Measurements from ENCODE around the gene PRSS50. TPM values are rescaled to one million over a fixed set of nuclear protein-coding genes. Genes with fewer than 3 reads are reported as not detected.

The PRSS50 gene
- total and polyA plus RNA-seq, 8 donors, result under 0.01 to 0.10 TPM; not detected in 6

- intact Hi-C loops (cut with DNase I; ENCODE audit: low total_unique reads), result no loop called here
Observed at GRCh38 chr3:46669191-46669999, 48.3 kb downstream of the PRSS50 start.

GRCh38 chr3:46668591-46668990, 49.1 kb downstream of the PRSS50 start:
- H3K9me3 ChIP-seq, result no peaks in the 10 kb centered on the region
- DNase-seq, result peak; percentile 0 to 21
- WGBS, 5 donors, result 77 to 86% (median 80%) methylated on average over 1 to 2 of the region's 2 CpGs
- H3K36me3 ChIP-seq, result peaks cover 0 to 30% (median 8%) of the 10 kb centered on the region in 4 donors
- H3K4me3 ChIP-seq, result no peak overlapping the region
- H3K27ac ChIP-seq, result no peak overlapping the region
- no peaks in the 10 kb centered on the region for H3K27me3 ChIP-seq
- TF ChIP-seq POLR2A (IDR thresholded peaks at IDR 0.05) (no peak), EP300 (IDR thresholded peaks at IDR 0.05) (no peak)
- H3K4me1 ChIP-seq, result peaks cover 0 to 16% (median 10%) of the 10 kb centered on the region in 4 donors
- intact Hi-C loops (cut with DNase I; ENCODE audit: low total_unique reads), result no loop called here

More at GRCh38 chr3:46669191-46669999, 48.3 kb downstream of the PRSS50 start:
- H3K4me3 ChIP-seq, result no peak overlapping the region
- WGBS, 5 donors, result 76 to 84% (median 78%) methylated on average over 7 to 9 of the region's 9 CpGs
- TF ChIP-seq EP300 (IDR thresholded peaks at IDR 0.05), result no peak
- no peak for TF ChIP-seq POLR2A (IDR thresholded peaks at IDR 0.05)
- TF ChIP-seq POLR2AphosphoS5 (IDR thresholded peaks at IDR 0.05), result no peak
- TF ChIP-seq CTCF (IDR thresholded peaks at IDR 0.05), result no peak
- H3K27me3 ChIP-seq, result no peaks in the 10 kb centered on the region
- H3K27ac ChIP-seq, result no peak overlapping the region
- peaks cover 0 to 38% (median 16%) of the 10 kb centered on the region in 4 donors for H3K36me3 ChIP-seq
- H3K4me1 ChIP-seq, result peaks cover 0 to 15% (median 8%) of the 10 kb centered on the region in 4 donors
- DNase-seq, result peak; percentile 1 to 10
- no peaks in the 10 kb centered on the region for H3K9me3 ChIP-seq

- Histone ChIP-seq H3K4me1 (peaks cover under 1 to 21% (median 12%) of the 10 kb centered on the region in 4 donors), H3K36me3 (peaks cover 0 to 25% (median 4%) of the 10 kb centered on the region in 4 donors), H3K27ac (no peak overlapping the region), H3K4me3 (no peak overlapping the region), H3K27me3 (no peaks in the 10 kb centered on the region), H3K9me3 (no peaks in the 10 kb centered on the region)
- intact Hi-C loops (cut with DNase I; ENCODE audit: low total_unique reads), result no loop called here
- DNase-seq, result peak; percentile 1 to 22
- TF ChIP-seq CTCF (IDR thresholded peaks at IDR 0.05) (no peak), POLR2AphosphoS5 (IDR thresholded peaks at IDR 0.05) (no peak), POLR2A (IDR thresholded peaks at IDR 0.05) (no peak), EP300 (IDR thresholded peaks at IDR 0.05) (no peak)
- 63 to 71% (median 69%) methylated on average over 8 of the region's 8 CpGs for WGBS, 5 donors
Observed at GRCh38 chr3:46668116-46668515, 49.6 kb downstream of the PRSS50 start.

- Histone ChIP-seq H3K4me3 (no peak overlapping the region), H3K4me1 (peaks cover 5 to 25% (median 14%) of the 10 kb centered on the region in 4 donors), H3K27me3 (no peaks in the 10 kb centered on the region), H3K9me3 (no peaks in the 10 kb centered on the region), H3K27ac (no peak overlapping the region), H3K36me3 (peaks cover 0 to 20% (median 3%) of the 10 kb centered on the region in 4 donors)
- intact Hi-C loops (cut with DNase I; ENCODE audit: low total_unique reads), result no loop called here
- DNase-seq, result peak; percentile 1 to 20
- WGBS, 5 donors, result 88 to 93% (median 92%) methylated on average over 9 of the region's 9 CpGs
- TF ChIP-seq POLR2AphosphoS5 (IDR thresholded peaks at IDR 0.05), result no peak
- TF ChIP-seq POLR2A (IDR thresholded peaks at IDR 0.05), result no peak
- no peak for TF ChIP-seq CTCF (IDR thresholded peaks at IDR 0.05)
- TF ChIP-seq EP300 (IDR thresholded peaks at IDR 0.05), result no peak
Observed at GRCh38 chr3:46667657-46668056, 50.0 kb downstream of the PRSS50 start.
